Measurements from ENCODE around the gene FAM20B.

FAM20B gene

DNA sequence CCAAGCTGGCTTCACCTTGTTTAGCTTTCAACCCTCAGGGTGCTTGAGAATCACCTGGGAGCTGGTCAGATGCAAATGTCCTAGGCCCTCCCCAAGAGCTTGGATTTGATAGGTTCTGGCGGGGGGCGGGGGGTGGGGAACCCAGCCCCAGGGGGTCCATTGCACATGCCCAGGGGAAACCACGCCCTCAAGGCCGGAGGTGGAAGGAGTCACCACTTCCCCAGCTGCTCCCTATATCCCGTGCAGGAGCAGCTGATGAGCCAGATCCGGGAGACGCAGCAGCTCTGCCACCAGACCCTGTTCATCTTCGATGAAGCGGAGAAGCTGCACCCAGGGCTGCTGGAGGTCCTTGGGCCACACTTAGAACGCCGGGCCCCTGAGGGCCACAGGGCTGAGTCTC, 62.0 kb downstream of the FAM20B start:
- H3K56ac ChIP-seq (ENCODE audit: low read length) = peak overlapping the region; percentile 78
- no peak overlapping the region for H2BK120ac ChIP-seq (ENCODE audit: low read depth, low read length)
- no peaks in the 10 kb centered on the region for H3K27me3 ChIP-seq (ENCODE audit: insufficient read depth, low read length, poor library complexity)
- H3K27ac ChIP-seq (ENCODE audit: low read depth, low read length) = peak overlapping the region; percentile 53
- H4K5ac ChIP-seq (ENCODE audit: low read length) = no peak overlapping the region
- DNase-seq = peak; percentile 81
- H3K4me1 ChIP-seq (ENCODE audit: control insufficient read depth, low read depth, low read length) = peaks cover 7% of the 10 kb centered on the region
- H2BK5ac ChIP-seq (ENCODE audit: low read length) = no peak overlapping the region
- H2BK15ac ChIP-seq (replicated peaks; ENCODE audit: low read depth) = no peak overlapping the region
- WGBS (ENCODE audit: extremely low coverage, insufficient coverage, low lambda C conversion rate) = no CpG with 5 or more reads among the region's 11 CpGs
- H3K9ac ChIP-seq (ENCODE audit: low read length) = peak overlapping the region; percentile 53
- no peak overlapping the region for H3K4me3 ChIP-seq (ENCODE audit: low read length)
- H3K23ac ChIP-seq (ENCODE audit: low read length) = no peak overlapping the region
- H3K79me2 ChIP-seq (ENCODE audit: control insufficient read depth, insufficient read depth, low read length) = no peaks in the 10 kb centered on the region
- no peak overlapping the region for H3K4me2 ChIP-seq (ENCODE audit: low read length)
- no peak overlapping the region for H3K18ac ChIP-seq (ENCODE audit: low read length)
- H3K4ac ChIP-seq (ENCODE audit: low read depth, low read length) = no peak overlapping the region
- H3K36me3 ChIP-seq (ENCODE audit: control insufficient read depth, insufficient read depth, low read length) = peaks cover 4% of the 10 kb centered on the region
- H4K8ac ChIP-seq (ENCODE audit: low read depth, low read length) = no peak overlapping the region
- no peak overlapping the region for H2AK5ac ChIP-seq (ENCODE audit: low read length)
- H3K79me1 ChIP-seq (ENCODE audit: low read length) = peaks cover 8% of the 10 kb centered on the region

DNA sequence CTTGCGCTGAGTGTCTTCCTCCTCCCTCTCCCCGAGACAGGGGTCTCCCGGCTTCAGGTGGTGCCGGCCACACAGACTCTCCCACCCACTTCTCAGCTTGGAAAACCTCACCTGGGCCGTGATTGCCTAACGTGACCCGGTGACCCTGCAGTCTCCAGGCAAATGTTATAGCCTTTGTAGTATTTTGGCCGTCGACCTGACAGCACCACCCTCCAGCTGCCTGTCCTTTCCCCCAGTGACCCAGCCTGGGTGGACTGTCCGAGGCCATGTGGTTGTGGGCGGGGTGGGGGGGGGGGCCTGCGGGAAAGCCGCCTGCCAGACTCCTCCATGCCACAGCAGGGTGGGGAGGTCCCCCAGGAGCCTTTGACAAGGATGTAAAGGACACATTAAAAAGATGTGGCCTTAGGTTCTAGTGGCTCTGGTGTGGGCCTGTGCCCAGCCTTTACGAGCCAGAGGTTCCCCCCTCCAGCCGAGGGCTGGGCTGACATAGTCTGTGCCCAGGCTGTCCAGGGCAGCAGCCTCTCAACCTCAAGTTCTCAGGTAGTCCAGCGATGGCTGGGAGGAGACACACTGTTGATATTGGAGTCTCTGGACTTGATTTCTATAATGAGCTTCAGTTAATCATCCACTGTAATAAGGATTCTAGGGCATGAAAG, 64.3 kb downstream of the FAM20B start:
- Histone ChIP-seq H3K36me3 (ENCODE audit: control insufficient read depth, insufficient read depth, low read length) (peaks cover 7% of the 10 kb centered on the region), H4K8ac (ENCODE audit: low read depth, low read length) (no peak overlapping the region), H3K4me1 (ENCODE audit: control insufficient read depth, low read depth, low read length) (peaks cover 5% of the 10 kb centered on the region), H3K79me2 (ENCODE audit: control insufficient read depth, insufficient read depth, low read length) (no peaks in the 10 kb centered on the region), H3K4ac (ENCODE audit: low read depth, low read length) (no peak overlapping the region), H2BK5ac (ENCODE audit: low read length) (no peak overlapping the region), H3K27ac (ENCODE audit: low read depth, low read length) (no peak overlapping the region), H3K79me1 (ENCODE audit: low read length) (no peaks in the 10 kb centered on the region), H4K5ac (ENCODE audit: low read length) (no peak overlapping the region), H3K56ac (ENCODE audit: low read length) (no peak overlapping the region), H3K18ac (ENCODE audit: low read length) (no peak overlapping the region), H2BK120ac (ENCODE audit: low read depth, low read length) (no peak overlapping the region), H2BK15ac (replicated peaks; ENCODE audit: low read depth) (no peak overlapping the region), H3K9ac (ENCODE audit: low read length) (no peak overlapping the region), H3K27me3 (ENCODE audit: insufficient read depth, low read length, poor library complexity) (no peaks in the 10 kb centered on the region), H3K4me3 (ENCODE audit: low read length) (no peak overlapping the region), H2AK5ac (ENCODE audit: low read length) (no peak overlapping the region), H3K23ac (ENCODE audit: low read length) (no peak overlapping the region), H3K4me2 (ENCODE audit: low read length) (no peak overlapping the region)
- no CpG with 5 or more reads among the region's 16 CpGs for WGBS (ENCODE audit: extremely low coverage, insufficient coverage, low lambda C conversion rate)
- DNase-seq = no peak

DNA sequence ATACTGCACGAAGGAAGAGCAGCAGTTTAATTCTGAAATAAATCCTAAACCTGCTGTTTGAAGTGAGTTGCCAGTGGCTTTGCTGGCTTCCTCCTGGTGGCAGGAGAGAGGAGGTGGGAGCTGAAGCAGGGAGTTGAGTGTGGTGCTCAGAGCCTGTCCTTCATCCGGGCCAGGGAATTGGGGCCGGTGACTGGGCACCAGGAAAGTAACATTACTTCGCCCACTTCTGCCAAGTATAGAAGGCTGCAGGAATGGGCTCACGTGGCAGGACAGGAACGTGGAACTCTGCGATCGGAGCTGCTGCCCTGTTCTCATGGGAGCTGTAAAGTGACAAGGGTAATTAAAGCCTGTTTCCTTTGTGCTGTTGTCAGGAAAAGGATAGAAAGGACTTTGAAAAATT, 64.8 kb downstream of the FAM20B start:
- no peak overlapping the region for H3K4me3 ChIP-seq (ENCODE audit: low read length)
- H2BK120ac ChIP-seq (ENCODE audit: low read depth, low read length) = no peak overlapping the region
- no peak overlapping the region for H3K4ac ChIP-seq (ENCODE audit: low read depth, low read length)
- no peak overlapping the region for H3K4me2 ChIP-seq (ENCODE audit: low read length)
- H3K4me1 ChIP-seq (ENCODE audit: control insufficient read depth, low read depth, low read length) = peaks cover 5% of the 10 kb centered on the region
- H2AK5ac ChIP-seq (ENCODE audit: low read length) = no peak overlapping the region
- H3K23ac ChIP-seq (ENCODE audit: low read length) = no peak overlapping the region
- WGBS (ENCODE audit: extremely low coverage, insufficient coverage, low lambda C conversion rate) = no CpG with 5 or more reads among the region's 8 CpGs
- H3K27ac ChIP-seq (ENCODE audit: low read depth, low read length) = no peak overlapping the region
- peaks cover 10% of the 10 kb centered on the region for H3K36me3 ChIP-seq (ENCODE audit: control insufficient read depth, insufficient read depth, low read length)
- no peaks in the 10 kb centered on the region for H3K79me1 ChIP-seq (ENCODE audit: low read length)
- no peak for DNase-seq
- no peak overlapping the region for H2BK15ac ChIP-seq (replicated peaks; ENCODE audit: low read depth)
- no peaks in the 10 kb centered on the region for H3K27me3 ChIP-seq (ENCODE audit: insufficient read depth, low read length, poor library complexity)
- H3K9ac ChIP-seq (ENCODE audit: low read length) = no peak overlapping the region
- no peak overlapping the region for H2BK5ac ChIP-seq (ENCODE audit: low read length)
- H3K56ac ChIP-seq (ENCODE audit: low read length) = no peak overlapping the region
- H4K8ac ChIP-seq (ENCODE audit: low read depth, low read length) = no peak overlapping the region
- no peaks in the 10 kb centered on the region for H3K79me2 ChIP-seq (ENCODE audit: control insufficient read depth, insufficient read depth, low read length)
- H3K18ac ChIP-seq (ENCODE audit: low read length) = no peak overlapping the region
- H4K5ac ChIP-seq (ENCODE audit: low read length) = no peak overlapping the region

DNA sequence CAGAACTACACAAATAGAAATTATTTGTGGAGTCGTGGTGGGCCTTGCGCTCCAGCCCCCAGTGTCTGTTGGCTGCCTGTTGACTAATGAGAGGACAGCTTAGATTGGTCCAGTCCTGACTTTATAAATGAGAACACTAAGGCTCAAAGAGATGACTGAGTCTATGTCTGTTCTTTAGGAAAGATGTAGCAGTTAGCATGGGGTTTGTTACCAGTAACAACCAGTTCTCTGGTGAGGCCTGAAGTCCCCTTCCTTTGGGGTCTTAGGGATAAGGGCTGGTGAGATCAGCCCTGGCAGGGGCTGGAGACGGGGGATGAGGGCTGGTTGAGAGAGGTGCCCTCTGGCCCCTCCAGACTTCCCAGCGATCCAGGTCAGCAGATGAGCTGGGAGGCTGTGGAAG, 65.2 kb downstream of the FAM20B start:
- Histone ChIP-seq H4K5ac (ENCODE audit: low read length) (no peak overlapping the region), H3K9ac (ENCODE audit: low read length) (no peak overlapping the region), H3K4me1 (ENCODE audit: control insufficient read depth, low read depth, low read length) (peaks cover 5% of the 10 kb centered on the region), H3K4me3 (ENCODE audit: low read length) (no peak overlapping the region), H2BK5ac (ENCODE audit: low read length) (no peak overlapping the region), H4K8ac (ENCODE audit: low read depth, low read length) (no peak overlapping the region), H2BK120ac (ENCODE audit: low read depth, low read length) (no peak overlapping the region), H3K18ac (ENCODE audit: low read length) (no peak overlapping the region), H3K4ac (ENCODE audit: low read depth, low read length) (no peak overlapping the region), H3K23ac (ENCODE audit: low read length) (no peak overlapping the region), H3K79me1 (ENCODE audit: low read length) (no peaks in the 10 kb centered on the region), H3K79me2 (ENCODE audit: control insufficient read depth, insufficient read depth, low read length) (no peaks in the 10 kb centered on the region), H3K4me2 (ENCODE audit: low read length) (no peak overlapping the region), H3K27ac (ENCODE audit: low read depth, low read length) (no peak overlapping the region), H3K27me3 (ENCODE audit: insufficient read depth, low read length, poor library complexity) (no peaks in the 10 kb centered on the region), H2BK15ac (replicated peaks; ENCODE audit: low read depth) (no peak overlapping the region), H3K56ac (ENCODE audit: low read length) (no peak overlapping the region), H3K36me3 (ENCODE audit: control insufficient read depth, insufficient read depth, low read length) (peaks cover 10% of the 10 kb centered on the region), H2AK5ac (ENCODE audit: low read length) (no peak overlapping the region)
- no CpG with 5 or more reads among the region's 4 CpGs for WGBS (ENCODE audit: extremely low coverage, insufficient coverage, low lambda C conversion rate)
- no peak for DNase-seq

DNA sequence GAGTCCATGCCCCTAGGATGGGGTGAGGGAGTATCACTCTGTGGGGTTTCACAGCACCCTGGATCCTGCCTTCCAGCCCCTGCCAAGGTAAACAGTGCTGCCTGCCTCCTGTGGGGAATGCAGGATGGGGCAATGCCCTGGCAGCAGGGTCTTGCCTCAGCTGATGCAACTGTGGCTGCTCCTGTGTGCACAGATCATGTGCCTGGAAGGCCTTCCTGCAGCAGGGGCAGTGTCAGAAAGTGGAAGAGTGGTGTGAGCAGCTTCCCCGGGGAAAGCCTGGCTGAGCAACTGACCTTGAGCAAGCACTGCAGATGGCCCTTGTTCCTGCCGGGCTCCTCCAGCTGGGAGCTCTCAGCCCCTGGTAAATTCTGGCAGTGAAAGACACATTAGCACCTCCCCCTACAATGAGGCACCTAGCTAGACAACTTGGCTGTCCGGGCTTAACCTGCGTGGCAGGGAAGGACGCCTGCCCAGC, 66.0 kb downstream of the FAM20B start:
- H3K27me3 ChIP-seq (ENCODE audit: insufficient read depth, low read length, poor library complexity) = no peaks in the 10 kb centered on the region
- H3K18ac ChIP-seq (ENCODE audit: low read length) = no peak overlapping the region
- no peak overlapping the region for H3K27ac ChIP-seq (ENCODE audit: low read depth, low read length)
- H2BK120ac ChIP-seq (ENCODE audit: low read depth, low read length) = no peak overlapping the region
- no peak overlapping the region for H4K5ac ChIP-seq (ENCODE audit: low read length)
- H3K23ac ChIP-seq (ENCODE audit: low read length) = no peak overlapping the region
- no peak overlapping the region for H4K8ac ChIP-seq (ENCODE audit: low read depth, low read length)
- no peak overlapping the region for H3K56ac ChIP-seq (ENCODE audit: low read length)
- peaks cover 11% of the 10 kb centered on the region for H3K36me3 ChIP-seq (ENCODE audit: control insufficient read depth, insufficient read depth, low read length)
- H2BK15ac ChIP-seq (replicated peaks; ENCODE audit: low read depth) = no peak overlapping the region
- H3K4me1 ChIP-seq (ENCODE audit: control insufficient read depth, low read depth, low read length) = peaks cover 5% of the 10 kb centered on the region
- no peak overlapping the region for H2BK5ac ChIP-seq (ENCODE audit: low read length)
- no peaks in the 10 kb centered on the region for H3K79me1 ChIP-seq (ENCODE audit: low read length)
- no CpG with 5 or more reads among the region's 5 CpGs for WGBS (ENCODE audit: extremely low coverage, insufficient coverage, low lambda C conversion rate)
- H3K4me2 ChIP-seq (ENCODE audit: low read length) = no peak overlapping the region
- no peak overlapping the region for H3K4ac ChIP-seq (ENCODE audit: low read depth, low read length)
- H3K9ac ChIP-seq (ENCODE audit: low read length) = no peak overlapping the region
- no peak overlapping the region for H2AK5ac ChIP-seq (ENCODE audit: low read length)
- H3K79me2 ChIP-seq (ENCODE audit: control insufficient read depth, insufficient read depth, low read length) = no peaks in the 10 kb centered on the region
- no peak overlapping the region for H3K4me3 ChIP-seq (ENCODE audit: low read length)
- DNase-seq = no peak

GRCh38 chr1:179092896-179093461, 67.3 kb downstream of the FAM20B start:
- no peak overlapping the region for H3K23ac ChIP-seq (ENCODE audit: low read length)
- H3K9ac ChIP-seq (ENCODE audit: low read length) = no peak overlapping the region
- H3K18ac ChIP-seq (ENCODE audit: low read length) = no peak overlapping the region
- no peak overlapping the region for H2AK5ac ChIP-seq (ENCODE audit: low read length)
- no peak overlapping the region for H2BK120ac ChIP-seq (ENCODE audit: low read depth, low read length)
- no peak overlapping the region for H3K27ac ChIP-seq (ENCODE audit: low read depth, low read length)
- no peak for DNase-seq
- H3K4me2 ChIP-seq (ENCODE audit: low read length) = no peak overlapping the region
- H3K4me3 ChIP-seq (ENCODE audit: low read length) = no peak overlapping the region
- no peak overlapping the region for H2BK15ac ChIP-seq (replicated peaks; ENCODE audit: low read depth)
- no peak overlapping the region for H3K4ac ChIP-seq (ENCODE audit: low read depth, low read length)
- no CpG with 5 or more reads among the region's 9 CpGs for WGBS (ENCODE audit: extremely low coverage, insufficient coverage, low lambda C conversion rate)
- H3K79me2 ChIP-seq (ENCODE audit: control insufficient read depth, insufficient read depth, low read length) = no peaks in the 10 kb centered on the region
- no peak overlapping the region for H4K5ac ChIP-seq (ENCODE audit: low read length)
- no peak overlapping the region for H3K56ac ChIP-seq (ENCODE audit: low read length)
- H4K8ac ChIP-seq (ENCODE audit: low read depth, low read length) = no peak overlapping the region
- H2BK5ac ChIP-seq (ENCODE audit: low read length) = no peak overlapping the region
- H3K4me1 ChIP-seq (ENCODE audit: control insufficient read depth, low read depth, low read length) = no peaks in the 10 kb centered on the region
- H3K36me3 ChIP-seq (ENCODE audit: control insufficient read depth, insufficient read depth, low read length) = peaks cover 14% of the 10 kb centered on the region
- no peaks in the 10 kb centered on the region for H3K79me1 ChIP-seq (ENCODE audit: low read length)
- H3K27me3 ChIP-seq (ENCODE audit: insufficient read depth, low read length, poor library complexity) = no peaks in the 10 kb centered on the region

Measured in mesendoderm (in vitro differentiated cells).